Stimulated activated effector memory CD8-positive, alpha-beta T cell treated with anti-CD3 and anti-CD28 coated beads, Interleukin-12 subunit alpha, Interleukin-12 subunit beta, amount 100 ng/mL, for 72 hours (primary cell): Measurements from ENCODE around the gene RNF220.

Source experiments
- ATAC-seq: fragments of 150-1000 bp; cut with Tn5 transposase; 2 replicates; pipeline ENCODE4 v1.10.0; 2021
- DNase-seq, 2 donors: peaks; one replicate each; pipeline ENCODE4 v3.0.0; 2021 to 2022; ENCODE audit warnings: low spot score in 2 of 2
- H3K27ac Mint-ChIP-seq: one replicate; pipeline ENCODE4 v1.8.0; 2022; ENCODE audit warnings: mild to moderate bottlenecking, mixed read lengths
- H3K36me3 Mint-ChIP-seq: one replicate; pipeline ENCODE4 v1.8.0; 2022; ENCODE audit warnings: mild to moderate bottlenecking, mixed read lengths
- H3K4me1 Mint-ChIP-seq: one replicate; pipeline ENCODE4 v1.8.0; 2022; ENCODE audit warnings: mixed read lengths
- H3K4me3 Mint-ChIP-seq: one replicate; pipeline ENCODE4 v1.8.0; 2022; ENCODE audit warnings: mild to moderate bottlenecking, mixed read lengths
- H3K9me3 Mint-ChIP-seq: one replicate; pipeline ENCODE4 v1.8.0; 2022; ENCODE audit warnings: mixed read lengths

RNF220 gene

DNA sequence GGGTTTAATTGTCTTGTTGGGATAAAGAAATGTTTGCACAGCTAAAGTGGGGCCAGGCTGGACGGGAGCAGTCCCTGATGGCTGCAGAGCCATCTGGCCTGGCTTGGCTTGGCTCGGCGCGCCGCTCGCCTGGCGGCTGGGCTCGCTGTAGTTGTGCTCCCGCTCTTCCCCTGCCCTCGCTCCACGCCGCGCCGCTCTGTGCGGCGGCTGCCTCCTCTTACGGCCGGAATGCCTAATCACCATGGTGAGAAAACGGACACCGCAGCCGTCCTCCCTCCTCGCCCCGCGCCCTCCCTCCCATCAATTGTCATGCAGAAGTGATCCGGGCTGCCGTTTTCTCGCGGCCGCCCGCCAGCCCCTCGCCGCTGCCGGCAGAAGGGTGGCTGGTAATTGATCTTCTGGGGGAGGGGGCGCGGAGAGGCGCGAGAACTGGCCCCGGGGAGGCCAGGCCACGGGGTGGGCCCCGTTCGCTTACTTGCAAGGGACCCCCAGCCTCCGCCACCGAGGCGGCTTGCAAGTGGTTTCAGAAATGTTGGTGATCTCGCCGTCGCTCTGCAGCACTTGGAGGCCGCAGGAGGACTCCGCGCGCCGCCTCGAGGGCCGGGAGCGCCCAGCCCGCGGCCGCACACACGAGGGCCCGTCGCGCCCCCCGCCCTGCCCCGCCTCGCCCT lies 12.4 kb downstream of the RNF220 start:
- Mint-ChIP-seq H3K9me3 (no peaks in the 10 kb centered on the region), H3K4me3 (peak overlapping the region; percentile 7), H3K4me1 (no peaks in the 10 kb centered on the region), H3K27ac (no peak overlapping the region), H3K36me3 (no peaks in the 10 kb centered on the region)
- ATAC-seq (peak; percentile 40), DNase-seq (no peak)

DNA sequence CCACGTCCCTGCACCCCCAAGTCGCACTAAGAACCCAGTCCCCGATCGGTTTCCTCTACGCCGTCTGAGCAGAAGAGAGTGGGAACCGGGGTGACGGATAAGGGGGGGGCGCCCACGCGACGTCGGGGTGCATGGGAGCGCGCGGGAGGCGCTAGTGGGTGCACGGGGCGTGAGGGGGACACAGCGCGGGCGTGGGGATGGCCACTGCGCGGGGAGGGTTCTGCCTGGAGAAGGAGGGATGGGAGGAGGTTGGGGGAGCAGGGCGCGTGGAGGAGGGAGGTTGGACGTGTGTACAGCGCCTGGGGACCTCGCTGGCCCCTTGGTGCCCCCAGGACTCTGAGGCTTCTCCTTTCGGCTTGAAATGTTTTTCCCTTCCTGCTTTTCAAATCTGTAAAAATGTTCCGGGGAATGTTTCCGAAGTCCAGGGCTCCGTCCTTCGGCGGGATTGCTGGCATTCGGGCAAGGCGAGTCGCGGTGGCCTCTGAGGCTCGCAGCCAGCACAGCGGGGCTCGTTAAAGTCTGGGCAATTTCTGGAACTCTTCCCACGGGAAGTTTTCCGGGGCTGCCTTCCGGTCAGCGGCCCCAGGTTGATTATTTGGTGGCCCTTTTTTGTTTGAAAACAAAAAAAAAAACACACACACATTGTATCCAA lies 13.1 kb downstream of the RNF220 start:
- Mint-ChIP-seq H3K4me3 (peak overlapping the region; percentile 7), H3K27ac (no peak overlapping the region), H3K4me1 (no peaks in the 10 kb centered on the region)

DNA sequence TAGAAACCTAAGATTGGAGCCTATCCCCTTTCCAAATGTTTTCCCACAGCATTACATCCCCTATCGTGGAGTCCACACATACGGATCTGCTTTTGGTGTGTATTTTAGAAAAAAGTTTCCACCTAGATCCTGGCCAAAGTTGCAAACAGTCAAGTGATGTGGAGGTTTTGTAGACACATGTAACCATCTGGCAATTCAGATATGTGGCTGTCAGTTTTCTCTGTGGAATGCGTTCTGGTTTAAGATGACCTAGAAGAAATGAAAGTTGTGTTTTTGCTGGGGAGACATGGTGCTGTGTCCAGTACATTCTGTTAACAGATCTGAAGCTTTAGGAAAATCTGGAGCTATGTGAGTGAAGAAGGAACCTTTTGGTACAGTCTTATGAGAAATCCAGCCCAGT lies 14.8 kb downstream of the RNF220 start:
- Mint-ChIP-seq H3K4me1 (no peaks in the 10 kb centered on the region), H3K27ac (no peak overlapping the region), H3K9me3 (no peaks in the 10 kb centered on the region), H3K4me3 (no peak overlapping the region), H3K36me3 (no peaks in the 10 kb centered on the region)
- ATAC-seq, result no peak
- no peak for DNase-seq

More for the DNA sequence above, 13.1 kb downstream of the RNF220 start:
- Mint-ChIP-seq H3K9me3 (no peaks in the 10 kb centered on the region), H3K36me3 (no peaks in the 10 kb centered on the region)
- ATAC-seq (peak; percentile 19), DNase-seq (no peak)

DNA sequence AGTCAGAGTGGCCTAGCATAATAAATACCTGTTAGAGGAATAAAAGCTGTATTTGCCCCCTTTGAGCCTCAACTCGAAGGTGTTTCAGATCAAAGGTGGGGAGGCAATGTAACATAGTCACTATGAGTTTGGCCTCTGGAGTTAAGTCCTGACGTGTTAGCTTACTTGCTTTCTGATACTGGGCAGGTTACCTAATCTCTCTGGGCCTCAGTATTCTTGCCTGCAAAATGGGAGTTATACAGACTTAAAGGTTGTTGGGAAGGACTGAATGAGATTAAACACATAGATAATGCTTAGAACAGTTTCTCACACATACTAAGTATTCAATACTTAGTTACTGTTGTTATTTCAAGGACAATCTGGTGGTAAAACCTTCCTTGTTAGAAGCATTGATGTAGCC lies 15.5 kb downstream of the RNF220 start:
- no peak for DNase-seq
- Mint-ChIP-seq H3K4me3 (no peak overlapping the region), H3K36me3 (no peaks in the 10 kb centered on the region), H3K9me3 (no peaks in the 10 kb centered on the region), H3K4me1 (no peaks in the 10 kb centered on the region), H3K27ac (no peak overlapping the region)
- no peak for ATAC-seq

DNA sequence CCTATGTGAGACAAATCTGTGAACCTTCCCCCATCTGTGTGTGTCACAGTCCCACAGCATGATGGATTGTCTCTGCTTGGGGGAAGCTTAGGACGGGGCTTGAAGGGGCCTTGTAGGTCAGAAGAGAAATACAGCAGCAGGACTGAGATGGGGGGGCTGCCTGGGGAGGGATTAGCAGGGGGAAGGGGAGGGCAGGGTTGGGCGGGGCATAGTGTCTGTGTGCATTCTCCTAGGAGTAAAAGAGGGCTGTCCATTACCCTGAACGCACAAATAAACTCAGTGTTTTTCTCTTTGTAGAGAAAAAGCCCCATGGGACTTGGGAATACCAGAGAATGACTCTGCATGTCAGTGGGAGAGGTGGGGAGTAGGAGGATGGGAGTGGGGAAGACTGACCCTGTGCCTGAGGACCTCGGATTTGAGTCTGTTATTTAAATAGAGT lies 16.4 kb downstream of the RNF220 start:
- no peak for ATAC-seq
- no peak for DNase-seq
- no peaks in the 10 kb centered on the region for H3K36me3 Mint-ChIP-seq
- no peaks in the 10 kb centered on the region for H3K4me1 Mint-ChIP-seq
- no peaks in the 10 kb centered on the region for H3K9me3 Mint-ChIP-seq
- H3K4me3 Mint-ChIP-seq, result no peak overlapping the region
- H3K27ac Mint-ChIP-seq, result no peak overlapping the region

DNA sequence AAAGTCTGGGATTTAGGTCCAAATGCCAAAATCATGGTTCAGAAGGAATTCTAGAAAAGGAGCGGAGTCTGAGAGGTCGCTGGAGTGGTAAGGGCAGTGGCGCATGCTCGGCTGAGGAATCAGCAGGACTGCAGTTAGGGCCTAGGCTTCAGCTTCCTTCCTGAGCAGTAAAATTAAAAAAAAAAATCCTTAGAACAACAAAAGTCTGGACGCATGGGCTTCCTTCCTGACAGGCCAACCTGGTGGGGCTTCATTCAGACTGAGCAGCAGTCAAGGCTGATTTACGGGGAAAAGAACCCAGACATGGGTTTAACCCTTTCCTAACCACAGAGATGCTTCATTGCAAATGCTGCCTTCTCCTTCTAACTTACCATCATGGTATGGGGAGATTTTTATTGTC lies 17.1 kb downstream of the RNF220 start:
- Mint-ChIP-seq H3K4me3 (no peak overlapping the region), H3K27ac (no peak overlapping the region), H3K4me1 (no peaks in the 10 kb centered on the region), H3K9me3 (no peaks in the 10 kb centered on the region), H3K36me3 (no peaks in the 10 kb centered on the region)
- ATAC-seq (no peak), DNase-seq (no peak)

DNA sequence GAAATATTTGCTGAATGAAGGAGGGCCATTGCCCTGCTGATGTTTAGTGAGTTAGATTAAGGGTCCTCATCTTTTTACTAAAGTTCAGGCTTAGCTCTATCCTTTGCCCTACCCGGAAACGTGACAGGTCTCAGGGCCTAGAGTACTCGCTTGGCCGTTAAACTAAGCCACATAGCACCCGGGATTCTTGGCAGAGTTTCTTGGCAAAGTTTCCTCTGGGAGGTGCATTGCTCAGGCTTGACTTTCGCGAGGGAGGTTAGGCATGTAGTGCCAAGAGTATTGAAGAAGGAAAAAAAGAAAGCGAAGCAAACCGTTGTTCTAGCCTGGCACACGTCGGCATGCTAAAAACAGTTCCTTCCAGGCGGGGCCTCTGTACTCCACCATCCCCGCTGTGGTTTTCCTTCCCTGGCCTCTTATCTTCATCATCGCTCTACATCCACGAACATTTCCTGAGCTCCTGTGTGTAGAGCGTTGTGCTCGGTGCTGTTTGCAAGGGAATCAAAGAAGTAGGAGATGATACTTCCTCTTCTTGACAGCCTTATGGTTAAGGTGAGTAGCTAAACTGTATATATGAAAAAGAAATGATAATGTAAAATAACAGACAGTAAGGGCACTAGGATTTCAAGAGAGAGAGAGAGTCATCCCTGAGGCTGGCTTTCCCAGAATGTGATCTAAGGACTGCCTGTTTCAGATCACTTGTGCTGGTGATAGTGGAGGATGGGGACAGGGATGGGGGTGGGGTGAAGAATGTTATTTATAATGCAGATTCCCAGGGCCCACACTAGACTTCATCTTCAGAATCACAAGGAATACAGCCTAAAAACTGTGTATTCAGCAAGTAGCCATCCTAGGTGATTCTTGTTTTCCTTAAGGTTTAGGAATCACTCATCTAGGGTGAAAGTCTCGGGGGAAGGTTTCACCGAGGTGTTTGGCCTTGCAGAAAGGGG lies 18.8 kb downstream of the RNF220 start:
- no peak overlapping the region for H3K4me3 Mint-ChIP-seq

DNA sequence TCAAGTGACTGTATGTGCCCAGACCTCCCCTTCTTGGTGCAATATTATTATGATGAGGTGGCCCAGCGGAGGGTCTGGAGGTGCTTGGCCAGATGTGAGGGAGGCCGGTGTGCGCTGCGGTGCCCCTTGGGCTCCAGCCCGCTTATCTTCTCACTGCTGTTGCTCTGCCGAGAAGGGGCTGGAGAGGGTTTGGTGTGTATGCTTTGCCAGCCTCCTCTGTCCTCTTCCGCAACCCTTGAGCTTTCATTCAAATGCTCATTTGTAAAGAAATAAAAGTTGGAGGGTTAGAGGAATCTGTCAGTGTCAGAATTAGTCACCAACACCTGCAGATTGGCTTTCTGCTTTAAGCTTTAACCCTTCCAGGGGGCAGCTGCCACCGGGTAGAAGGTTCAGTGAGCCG lies 19.7 kb downstream of the RNF220 start:
- DNase-seq, result no peak
- H3K4me1 Mint-ChIP-seq, result no peaks in the 10 kb centered on the region
- no peaks in the 10 kb centered on the region for H3K9me3 Mint-ChIP-seq
- no peaks in the 10 kb centered on the region for H3K36me3 Mint-ChIP-seq
- no peak for ATAC-seq
- no peak overlapping the region for H3K4me3 Mint-ChIP-seq
- no peak overlapping the region for H3K27ac Mint-ChIP-seq

More for the DNA sequence above, 18.8 kb downstream of the RNF220 start:
- no peaks in the 10 kb centered on the region for H3K4me1 Mint-ChIP-seq
- no peaks in the 10 kb centered on the region for H3K36me3 Mint-ChIP-seq
- H3K27ac Mint-ChIP-seq, result no peak overlapping the region
- ATAC-seq (no peak), DNase-seq (no peak)
- H3K9me3 Mint-ChIP-seq, result no peaks in the 10 kb centered on the region

DNA sequence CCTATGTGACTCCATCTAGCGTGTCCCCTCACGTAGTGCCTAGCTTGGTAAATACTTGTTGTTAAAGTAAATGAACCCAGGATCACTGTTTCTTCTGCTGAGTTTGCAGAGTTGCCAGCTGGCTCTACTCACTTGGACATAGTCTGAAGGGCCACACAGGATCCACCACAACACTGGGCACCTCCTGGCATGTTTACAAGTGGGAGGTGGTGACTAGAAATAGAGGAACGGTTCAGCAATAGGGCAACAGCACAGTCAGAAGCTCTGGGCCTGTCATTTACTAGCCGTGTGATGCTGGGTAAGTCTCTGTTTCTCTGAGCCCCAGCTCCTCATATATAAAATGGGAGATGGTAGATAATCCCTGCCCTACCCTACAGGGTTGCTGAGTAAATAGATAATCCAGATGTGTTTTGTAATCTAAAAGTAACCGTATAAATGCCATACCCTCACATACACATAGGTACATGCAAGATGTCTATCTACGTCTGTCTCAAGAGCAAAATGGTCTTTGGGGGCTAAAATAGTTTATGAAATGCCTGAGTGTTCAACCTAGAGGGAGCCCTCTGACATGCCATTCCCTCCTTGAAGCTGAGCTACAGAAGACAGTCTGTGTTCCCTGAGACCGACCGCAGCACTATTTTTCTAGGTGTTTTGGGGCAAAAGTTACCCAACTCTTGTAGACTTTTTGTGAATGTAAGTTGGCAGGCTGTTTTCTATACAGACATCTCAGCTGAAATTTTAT lies 20.5 kb downstream of the RNF220 start:
- Mint-ChIP-seq H3K4me1 (no peaks in the 10 kb centered on the region), H3K27ac (no peak overlapping the region), H3K36me3 (no peaks in the 10 kb centered on the region), H3K4me3 (no peak overlapping the region), H3K9me3 (no peaks in the 10 kb centered on the region)
- DNase-seq (no peak), ATAC-seq (no peak)

DNA sequence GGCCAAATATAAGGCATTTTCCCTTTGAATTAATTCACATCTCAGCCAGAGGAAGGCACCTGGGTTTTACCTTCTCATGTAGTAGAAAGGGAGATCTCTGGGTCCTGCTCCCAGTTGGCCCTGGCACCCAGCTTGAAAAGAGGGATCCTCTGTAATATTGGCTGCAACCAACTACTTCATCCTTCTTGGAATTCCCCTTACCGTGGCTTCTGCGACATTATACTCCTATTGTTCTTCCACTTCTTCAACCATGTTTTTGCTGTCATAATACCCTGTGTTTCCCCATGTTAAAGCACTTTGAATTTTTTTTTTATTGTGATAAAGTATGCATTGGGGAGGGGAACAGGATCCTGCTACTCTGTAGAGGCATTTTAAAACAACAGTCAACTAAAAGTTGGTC lies 26.8 kb downstream of the RNF220 start:
- DNase-seq (no peak), ATAC-seq (no peak)
- Mint-ChIP-seq H3K9me3 (no peaks in the 10 kb centered on the region), H3K4me1 (no peaks in the 10 kb centered on the region), H3K4me3 (no peak overlapping the region), H3K36me3 (no peaks in the 10 kb centered on the region), H3K27ac (no peak overlapping the region)

DNA sequence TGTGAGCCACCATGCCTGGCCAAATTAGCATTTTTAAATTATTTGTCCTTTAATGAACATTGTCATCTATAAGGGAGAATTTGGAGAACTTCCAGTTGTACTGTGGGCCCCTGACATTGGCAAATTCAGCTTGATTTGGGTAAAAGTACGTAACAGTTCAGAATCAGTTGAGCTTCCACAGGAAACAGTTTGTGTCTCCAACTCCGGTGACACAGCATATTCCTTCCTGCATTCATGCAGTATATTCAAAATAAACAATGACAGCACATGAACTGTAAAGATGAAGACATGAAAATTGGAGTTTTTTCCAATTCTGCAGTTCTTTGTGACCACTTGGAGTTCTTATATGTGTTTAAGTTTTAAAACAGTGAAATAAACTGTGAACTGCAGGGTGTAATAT lies 28.2 kb downstream of the RNF220 start:
- Mint-ChIP-seq H3K4me3 (no peak overlapping the region), H3K9me3 (no peaks in the 10 kb centered on the region), H3K4me1 (no peaks in the 10 kb centered on the region), H3K36me3 (no peaks in the 10 kb centered on the region), H3K27ac (no peak overlapping the region)
- ATAC-seq (no peak), DNase-seq (no peak)

DNA sequence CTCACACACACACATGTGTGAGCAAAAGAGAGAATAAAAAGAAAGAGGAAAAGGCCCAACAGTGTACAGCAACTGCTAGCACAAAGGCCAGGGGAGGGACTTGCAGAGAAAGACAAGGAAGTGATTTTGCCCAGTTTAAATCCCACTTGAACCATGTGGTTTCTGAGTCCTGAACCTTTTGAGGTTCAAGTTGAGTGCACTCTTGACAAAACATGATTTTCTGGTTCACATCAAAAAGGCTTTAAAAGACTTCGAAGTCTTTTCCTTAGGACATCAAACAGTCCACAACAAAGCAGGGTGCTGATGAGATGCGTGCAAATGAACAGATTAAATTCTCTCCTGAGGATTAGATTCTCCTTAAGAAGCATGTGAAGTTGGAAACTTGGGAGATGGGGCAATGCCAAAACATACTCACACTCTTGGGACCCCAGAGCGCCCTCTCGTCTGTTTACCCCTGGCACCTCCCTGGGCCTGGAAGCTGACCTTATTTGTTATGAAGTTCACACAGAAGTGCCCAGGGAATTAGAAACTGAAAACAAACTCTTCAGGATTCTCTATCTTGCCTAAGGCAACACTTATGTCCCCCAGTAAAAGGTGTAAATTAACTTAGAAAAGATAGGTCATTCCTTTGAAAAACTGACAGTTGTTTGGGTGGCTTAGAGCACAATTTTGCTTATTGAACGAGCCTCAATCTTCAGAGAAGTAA lies 31.5 kb downstream of the RNF220 start:
- no peaks in the 10 kb centered on the region for H3K4me1 Mint-ChIP-seq
- no peak overlapping the region for H3K27ac Mint-ChIP-seq
- H3K9me3 Mint-ChIP-seq, result no peaks in the 10 kb centered on the region
- DNase-seq (no peak), ATAC-seq (no peak)
- H3K36me3 Mint-ChIP-seq, result no peaks in the 10 kb centered on the region
- H3K4me3 Mint-ChIP-seq, result no peak overlapping the region

DNA sequence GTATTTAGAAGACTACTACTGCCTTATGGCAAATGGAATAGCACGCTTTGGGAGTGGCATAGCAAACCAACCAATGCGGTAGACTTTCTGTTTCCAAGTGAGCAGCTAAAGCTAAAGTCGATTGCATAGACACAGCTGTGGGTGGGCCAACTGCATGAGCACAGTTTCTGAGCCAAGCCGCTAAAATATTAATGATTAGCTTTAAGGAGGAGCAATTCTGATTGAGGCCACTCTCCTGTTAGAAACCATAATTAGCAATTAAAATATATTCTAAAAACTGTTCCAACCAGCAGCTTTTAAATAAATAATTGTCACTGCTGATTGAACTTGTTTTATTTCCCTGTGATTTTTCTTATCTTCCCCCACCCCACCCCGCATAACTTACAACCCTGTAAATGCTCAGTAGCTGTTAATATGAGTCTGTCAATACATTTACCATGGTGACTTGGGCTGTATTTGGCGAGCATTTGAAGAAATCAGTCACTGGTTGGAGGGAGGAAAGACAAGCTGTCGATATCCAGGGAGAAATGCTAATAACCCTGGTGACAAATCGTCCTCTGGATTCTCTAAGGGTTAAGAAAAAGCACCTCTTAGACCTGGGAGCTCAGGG lies 32.2 kb downstream of the RNF220 start:
- Mint-ChIP-seq H3K36me3 (no peaks in the 10 kb centered on the region), H3K9me3 (no peaks in the 10 kb centered on the region), H3K4me1 (no peaks in the 10 kb centered on the region), H3K27ac (no peak overlapping the region), H3K4me3 (no peak overlapping the region)
- DNase-seq (no peak), ATAC-seq (no peak)

DNA sequence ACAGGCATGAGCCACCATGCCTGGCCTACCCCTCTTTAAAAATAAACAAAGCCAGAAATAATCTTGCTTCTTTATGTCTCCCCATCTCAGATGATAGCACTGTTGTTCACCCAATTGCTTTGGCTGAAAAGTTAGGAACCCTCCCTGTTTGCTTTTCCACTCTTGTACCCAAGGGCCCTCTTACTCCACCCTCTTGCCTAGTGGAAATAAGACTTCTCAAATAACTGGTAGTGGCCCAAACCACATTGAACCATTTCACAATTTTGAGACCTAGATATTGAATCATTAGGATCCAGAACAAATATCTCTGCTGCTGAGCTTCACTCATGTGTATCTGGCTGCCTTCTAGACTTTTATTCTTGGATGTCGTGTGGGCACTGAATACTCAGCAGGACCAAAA lies 37.7 kb downstream of the RNF220 start:
- Mint-ChIP-seq H3K27ac (no peak overlapping the region), H3K4me1 (no peaks in the 10 kb centered on the region), H3K9me3 (no peaks in the 10 kb centered on the region), H3K4me3 (no peak overlapping the region), H3K36me3 (no peaks in the 10 kb centered on the region)
- DNase-seq (no peak), ATAC-seq (no peak)
